ENCODE data around the gene TNP1.

- TF ChIP-seq, protein P1, sequence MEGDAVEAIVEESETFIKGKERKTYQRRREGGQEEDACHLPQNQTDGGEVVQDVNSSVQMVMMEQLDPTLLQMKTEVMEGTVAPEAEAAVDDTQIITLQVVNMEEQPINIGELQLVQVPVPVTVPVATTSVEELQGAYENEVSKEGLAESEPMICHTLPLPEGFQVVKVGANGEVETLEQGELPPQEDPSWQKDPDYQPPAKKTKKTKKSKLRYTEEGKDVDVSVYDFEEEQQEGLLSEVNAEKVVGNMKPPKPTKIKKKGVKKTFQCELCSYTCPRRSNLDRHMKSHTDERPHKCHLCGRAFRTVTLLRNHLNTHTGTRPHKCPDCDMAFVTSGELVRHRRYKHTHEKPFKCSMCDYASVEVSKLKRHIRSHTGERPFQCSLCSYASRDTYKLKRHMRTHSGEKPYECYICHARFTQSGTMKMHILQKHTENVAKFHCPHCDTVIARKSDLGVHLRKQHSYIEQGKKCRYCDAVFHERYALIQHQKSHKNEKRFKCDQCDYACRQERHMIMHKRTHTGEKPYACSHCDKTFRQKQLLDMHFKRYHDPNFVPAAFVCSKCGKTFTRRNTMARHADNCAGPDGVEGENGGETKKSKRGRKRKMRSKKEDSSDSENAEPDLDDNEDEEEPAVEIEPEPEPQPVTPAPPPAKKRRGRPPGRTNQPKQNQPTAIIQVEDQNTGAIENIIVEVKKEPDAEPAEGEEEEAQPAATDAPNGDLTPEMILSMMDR (conservative IDR thresholded peaks at IDR 0.05 in 1 of 2, IDR thresholded peaks at IDR 0.05 in 1 of 2; ENCODE audit: low read depth in 1 of 2, low read length in 2 of 2), result no peak
- no peak for TF ChIP-seq EZH2 (IDR thresholded peaks at IDR 0.05; ENCODE audit: low read length, missing control alignments)
Observed at GRCh38 chr2:216903470-216903869, 43.6 kb upstream of the TNP1 start.

Data from fibroblast of lung (primary cell).